Upper lobe of left lung (tissue), 6 donors: Measurements from ENCODE around the gene GBX1. TPM values are rescaled to one million over a fixed set of nuclear protein-coding genes. Genes with fewer than 3 reads are reported as not detected.

Experiments used
- ATAC-seq, 2 donors: fragments of 200-7000 bp; cut with Tn5 transposase; one replicate each; pipeline ENCODE4 v1.9.1; 2022; ENCODE audit warnings: mild to moderate bottlenecking in 2 of 2, moderate library complexity in 2 of 2; ENCODE audit not compliant: low FRiP score in 2 of 2
- DNase-seq, 2 donors: peaks; one replicate each; pipeline ENCODE4 v3.0.0-alpha.2; 2019 to 2020
- H3K27ac ChIP-seq, 4 donors: fragments of 200-600 bp; sonication (generic); one replicate each; pipeline ENCODE4 v1.5.1; 2016 to 2019
- H3K27me3 ChIP-seq, 4 donors: fragments of 200-600 bp; sonication (generic); one replicate each; pipeline ENCODE4 v1.5.1; 2017 to 2019
- H3K36me3 ChIP-seq, 4 donors: fragments of 200-600 bp; sonication (generic); one replicate each; pipeline ENCODE4 v1.5.1; 2016 to 2019
- H3K4me1 ChIP-seq, 4 donors: fragments of 200-600 bp; sonication (generic); one replicate each; pipeline ENCODE4 v1.5.1; 2018 to 2019
- H3K4me3 ChIP-seq, 4 donors: fragments of 200-600 bp; sonication (generic); one replicate each; pipeline ENCODE4 v1.5.1; 2017 to 2019; ENCODE audit warnings: mild to moderate bottlenecking in 2 of 4, moderate library complexity in 1 of 4
- H3K9me3 ChIP-seq, 4 donors: fragments of 200-600 bp; sonication (generic); one replicate each; pipeline ENCODE4 v1.5.1; 2018 to 2019
- EP300 ChIP-seq, 4 donors: sonication (generic); formaldehyde crosslinking; IDR thresholded peaks; one replicate each; pipeline ENCODE4 v1.5.1; 2017; ENCODE audit warnings: antibody characterized with exemption in 4 of 4, control low read depth in 2 of 4
- POLR2AphosphoS5 ChIP-seq, 2 donors: sonication (generic); formaldehyde crosslinking; IDR thresholded peaks; one replicate each; pipeline ENCODE4 v1.5.1; 2017; ENCODE audit warnings: antibody characterized with exemption in 2 of 2
- WGBS, 2 donors: methylation state at CpG; one replicate each; pipeline ENCODE4 v1.1.5; 2017 to 2018; 5-methylcytosine and 5-hydroxymethylcytosine counted together
- total RNA-seq, 6 donors: library from RNA; depleted of rRNA in 4 of 6; stranded (reverse); fragments of >200 nt in 4 of 6; gene quantifications; one replicate each; pipeline versions ENCODE4 v1.1.0 to v1.2.1, GENCODE V29; 2016 to 2021
- TF ChIP-seq, protein P1 (sequence below), 6 experiments: fragments of 450-650 bp in 4 of 6; fragments of 200-600 bp in 2 of 6; sonication (generic) in 2 of 6; IDR thresholded peaks; one replicate each; pipeline ENCODE4 v1.5.1; 2016 to 2019; ENCODE audit warnings: antibody characterized with exemption in 6 of 6
- donor health status: DM: no; HTN: no; CAD: no; lungs with moderate emphysema.
- donor health status: DM: no; HTN: yes; CAD: no; lungs with severe emphysema.

The GBX1 gene
- total RNA-seq, 6 donors from 2014 or later: not detected

DNA sequence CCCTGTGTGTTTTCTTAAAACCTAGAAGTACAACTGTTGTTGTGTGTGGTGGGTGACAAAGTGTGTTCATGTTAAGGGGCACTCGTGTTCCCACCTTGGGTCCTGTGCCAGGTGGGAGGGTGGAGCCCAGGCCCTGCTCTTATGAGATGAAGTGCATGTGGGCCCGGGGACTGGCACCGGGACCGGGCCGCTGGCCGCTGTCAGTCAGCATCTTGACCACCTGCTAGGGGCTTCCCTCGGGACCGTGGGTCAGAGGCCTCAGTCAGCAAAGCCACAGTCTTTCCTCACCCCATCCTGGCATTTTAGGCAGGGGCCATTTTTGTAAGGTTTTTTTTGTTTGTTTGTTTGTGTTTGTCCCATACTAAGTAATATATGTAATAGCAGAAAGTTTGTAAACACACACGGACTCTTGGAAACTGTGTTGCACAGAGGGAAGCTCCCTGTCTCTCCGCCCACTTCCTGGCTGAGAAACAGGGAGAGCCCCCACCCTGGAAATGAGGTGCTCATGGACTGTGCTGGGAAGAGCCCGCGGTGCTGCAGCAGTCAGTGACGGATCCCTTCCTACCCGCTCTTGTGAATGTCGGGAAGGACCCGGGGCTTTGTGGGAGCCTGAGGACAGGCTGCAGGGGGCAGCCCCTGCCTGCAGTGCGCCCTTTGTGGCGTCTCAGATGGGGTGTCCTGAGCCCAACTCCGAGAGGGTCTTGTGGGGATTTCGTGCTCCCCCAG, 67.8 kb downstream of the GBX1 start:
- peak overlapping the region in 3 of 4 donors; percentile 18 to 78 (median 48) for H3K27ac ChIP-seq
- DNase-seq (peak in 1 of 2 donors; percentile 48), ATAC-seq (peak; percentile 12 to 34)
- H3K27me3 ChIP-seq: no peaks in the 10 kb centered on the region
- no peaks in the 10 kb centered on the region for H3K9me3 ChIP-seq
- WGBS, 2 donors: 38 to 75% methylated on average over 3 to 20 of the region's 20 CpGs
- H3K4me1 ChIP-seq: peaks cover 4 to 43% (median 21%) of the 10 kb centered on the region in 4 donors
- H3K4me3 ChIP-seq: no peak overlapping the region
- peak in 3 of 4 donors; percentile 42 to 90 (median 71) for TF ChIP-seq EP300 (IDR thresholded peaks at IDR 0.05)
- TF ChIP-seq, protein P1, sequence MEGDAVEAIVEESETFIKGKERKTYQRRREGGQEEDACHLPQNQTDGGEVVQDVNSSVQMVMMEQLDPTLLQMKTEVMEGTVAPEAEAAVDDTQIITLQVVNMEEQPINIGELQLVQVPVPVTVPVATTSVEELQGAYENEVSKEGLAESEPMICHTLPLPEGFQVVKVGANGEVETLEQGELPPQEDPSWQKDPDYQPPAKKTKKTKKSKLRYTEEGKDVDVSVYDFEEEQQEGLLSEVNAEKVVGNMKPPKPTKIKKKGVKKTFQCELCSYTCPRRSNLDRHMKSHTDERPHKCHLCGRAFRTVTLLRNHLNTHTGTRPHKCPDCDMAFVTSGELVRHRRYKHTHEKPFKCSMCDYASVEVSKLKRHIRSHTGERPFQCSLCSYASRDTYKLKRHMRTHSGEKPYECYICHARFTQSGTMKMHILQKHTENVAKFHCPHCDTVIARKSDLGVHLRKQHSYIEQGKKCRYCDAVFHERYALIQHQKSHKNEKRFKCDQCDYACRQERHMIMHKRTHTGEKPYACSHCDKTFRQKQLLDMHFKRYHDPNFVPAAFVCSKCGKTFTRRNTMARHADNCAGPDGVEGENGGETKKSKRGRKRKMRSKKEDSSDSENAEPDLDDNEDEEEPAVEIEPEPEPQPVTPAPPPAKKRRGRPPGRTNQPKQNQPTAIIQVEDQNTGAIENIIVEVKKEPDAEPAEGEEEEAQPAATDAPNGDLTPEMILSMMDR (IDR thresholded peaks at IDR 0.05): no peak
- peak; percentile 70 to 89 for TF ChIP-seq POLR2AphosphoS5 (IDR thresholded peaks at IDR 0.05)
- H3K36me3 ChIP-seq: peaks cover 0 to 6% (median under 1%) of the 10 kb centered on the region in 4 donors

Other genes with a start within 250 kb of the GBX1 start
- 1 to 10 TPM in 5 of 6 donors, under 1 TPM in 1; 0.59 to 5.7 (median 3.1) TPM for gene KCNH2, start 189.4 kb downstream of the GBX1 start, total RNA-seq
- gene NOS3, start 176.7 kb downstream of the GBX1 start, total RNA-seq: 10 to 100 TPM in 4 of 6 donors, 1 to 10 TPM in 2; 3.1 to 95.3 (median 16.2) TPM
- gene ATG9B, start 143.2 kb downstream of the GBX1 start, total RNA-seq: 1 to 10 TPM in 3 of 6 donors, under 1 TPM in 3; 0.46 to 5.2 (median 1.0) TPM
- 10 to 100 TPM; 38.3 to 58.7 (median 42.5) TPM for gene ABCB8, start 139.2 kb downstream of the GBX1 start, total RNA-seq
- 10 to 100 TPM in 2 of 6 donors, 1 to 10 TPM in 4; 2.1 to 37.7 (median 4.0) TPM for gene ASIC3, start 119.2 kb downstream of the GBX1 start, total RNA-seq
- gene CDK5, start 109.8 kb downstream of the GBX1 start, total RNA-seq: 10 to 100 TPM in 3 of 6 donors, 1 to 10 TPM in 3; 2.1 to 14.4 (median 10.1) TPM
- gene SLC4A2, start 108.1 kb downstream of the GBX1 start, total RNA-seq: 100 to 1,000 TPM in 5 of 6 donors, 10 to 100 TPM in 1; 88.4 to 312 (median 188) TPM
- gene FASTK, start 86.9 kb downstream of the GBX1 start, total RNA-seq: 100 to 1,000 TPM in 1 of 6 donors, 10 to 100 TPM in 5; 54.3 to 136 (median 78.0) TPM
- gene TMUB1, start 84.2 kb downstream of the GBX1 start, total RNA-seq: 10 to 100 TPM; 35.3 to 72.9 (median 51.6) TPM
- gene AGAP3, start 81.2 kb downstream of the GBX1 start, total RNA-seq: 100 to 1,000 TPM; 122 to 350 (median 182) TPM
- not detected for gene ASB10, start 19.6 kb upstream of the GBX1 start, total RNA-seq
- not detected for gene H2BK1, start 42.8 kb upstream of the GBX1 start, total RNA-seq
- 10 to 100 TPM; 19.8 to 48.2 (median 28.6) TPM for gene ABCF2, start 59.5 kb upstream of the GBX1 start, total RNA-seq
- gene CHPF2, start 64.8 kb upstream of the GBX1 start, total RNA-seq: 10 to 100 TPM; 34.4 to 69.1 (median 47.4) TPM
- 10 to 100 TPM; 32.8 to 63.9 (median 40.8) TPM for gene SMARCD3, start 81.0 kb upstream of the GBX1 start, total RNA-seq
- gene NUB1, start 174.1 kb upstream of the GBX1 start, total RNA-seq: 10 to 100 TPM; 37.0 to 80.0 (median 50.0) TPM
- 10 to 100 TPM in 1 of 6 donors, 1 to 10 TPM in 5; 1.1 to 17.4 (median 3.9) TPM for gene WDR86, start 242.3 kb upstream of the GBX1 start, total RNA-seq